Ectodermal cell (in vitro differentiated cells): Measurements from ENCODE around the gene BHLHE41.

Experiments
- H3K27ac ChIP-seq: 2 replicates; pipeline ENCODE4 v1.7.0; 2013; ENCODE audit warnings: mild to moderate bottlenecking, low read depth, low read length; ENCODE audit not compliant: insufficient read depth, poor library complexity, severe bottlenecking
- H3K27me3 ChIP-seq: 2 replicates; pipeline ENCODE4 v1.7.0; 2013; ENCODE audit warnings: mild to moderate bottlenecking, low read length; ENCODE audit not compliant: insufficient read depth, control insufficient read depth, poor library complexity, severe bottlenecking
- H3K36me3 ChIP-seq: one replicate; pipeline ENCODE4 v1.7.0; 2013; ENCODE audit warnings: low read length; ENCODE audit not compliant: control insufficient read depth, insufficient read depth
- H3K4me1 ChIP-seq: one replicate; pipeline ENCODE4 v1.7.0; 2013; ENCODE audit warnings: low read length; ENCODE audit not compliant: control insufficient read depth, insufficient read depth
- H3K4me3 ChIP-seq: 2 replicates; pipeline ENCODE4 v1.7.0; 2013; ENCODE audit warnings: low read depth, low read length, control low read depth; ENCODE audit not compliant: insufficient read depth
- H3K9me3 ChIP-seq: 2 replicates; pipeline ENCODE4 v1.7.0; 2013; ENCODE audit warnings: mild to moderate bottlenecking, low read length, moderate library complexity; ENCODE audit not compliant: control insufficient read depth
- WGBS, 2 experiments: methylation state at CpG; one replicate each; pipeline ENCODE4 v1.1.7; 2013; ENCODE audit warnings: missing lambda C conversion rate in 2 of 2; 5-methylcytosine and 5-hydroxymethylcytosine counted together

Gene BHLHE41

DNA sequence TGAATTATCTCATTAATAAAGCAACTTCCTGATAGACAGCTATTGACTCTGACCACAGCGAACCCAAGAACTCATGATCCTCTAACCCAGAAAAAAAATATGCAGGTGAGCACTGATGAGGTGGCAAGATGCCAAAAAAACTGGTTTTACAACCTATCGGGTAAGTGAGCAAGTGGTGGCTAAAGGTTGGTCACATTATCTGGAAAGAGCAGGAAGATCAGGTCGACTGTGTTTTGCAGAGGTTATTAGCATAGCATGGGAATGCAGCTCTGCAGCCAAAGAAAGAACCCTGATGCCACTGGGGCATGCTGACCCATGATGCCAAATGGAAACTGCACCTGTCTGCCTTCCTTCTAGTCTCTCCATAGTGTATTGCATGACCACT, 23.5 kb downstream of the BHLHE41 start:
- Histone ChIP-seq H3K27me3 (no peaks in the 10 kb centered on the region), H3K4me3 (no peak overlapping the region), H3K4me1 (no peaks in the 10 kb centered on the region), H3K9me3 (no peaks in the 10 kb centered on the region), H3K36me3 (no peaks in the 10 kb centered on the region), H3K27ac (no peak overlapping the region)
- 86 to 87% methylated on average over 3 of the region's 3 CpGs for WGBS, 2 experiments

DNA sequence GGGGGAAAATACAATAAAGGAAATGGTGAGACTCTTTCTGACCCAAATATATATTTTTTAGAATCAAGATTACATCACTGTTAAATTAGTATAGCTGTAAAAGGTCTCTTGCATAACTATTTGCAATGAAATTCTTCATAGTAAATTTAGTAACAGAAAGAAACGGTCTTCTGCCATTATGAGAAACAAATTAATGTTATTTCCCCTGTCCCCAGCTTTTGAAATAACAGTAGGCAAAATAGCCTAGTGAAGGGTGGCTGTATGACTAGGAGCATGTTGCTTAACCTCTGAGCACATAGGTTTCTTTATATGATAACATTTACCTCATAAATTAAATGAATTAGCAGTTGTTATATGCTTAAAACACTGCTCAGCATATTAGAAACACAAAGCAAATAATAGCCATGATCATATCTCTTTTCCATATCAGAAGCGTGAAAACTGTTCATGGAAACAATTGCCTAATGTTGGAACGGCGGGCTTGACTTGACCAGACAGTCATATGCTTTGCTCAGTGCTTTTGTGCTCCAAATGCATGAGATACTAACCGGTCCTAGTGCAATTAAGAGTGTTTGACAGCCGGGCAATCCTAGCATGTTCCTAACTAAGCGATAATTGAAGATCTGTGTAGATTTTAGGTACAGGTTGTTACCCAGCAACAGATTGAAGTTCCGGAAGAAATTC, 24.0 kb downstream of the BHLHE41 start:
- H3K4me3 ChIP-seq: no peak overlapping the region
- no peak overlapping the region for H3K27ac ChIP-seq
- 91 to 95% methylated on average over 7 to 8 of the region's 8 CpGs for WGBS, 2 experiments

DNA sequence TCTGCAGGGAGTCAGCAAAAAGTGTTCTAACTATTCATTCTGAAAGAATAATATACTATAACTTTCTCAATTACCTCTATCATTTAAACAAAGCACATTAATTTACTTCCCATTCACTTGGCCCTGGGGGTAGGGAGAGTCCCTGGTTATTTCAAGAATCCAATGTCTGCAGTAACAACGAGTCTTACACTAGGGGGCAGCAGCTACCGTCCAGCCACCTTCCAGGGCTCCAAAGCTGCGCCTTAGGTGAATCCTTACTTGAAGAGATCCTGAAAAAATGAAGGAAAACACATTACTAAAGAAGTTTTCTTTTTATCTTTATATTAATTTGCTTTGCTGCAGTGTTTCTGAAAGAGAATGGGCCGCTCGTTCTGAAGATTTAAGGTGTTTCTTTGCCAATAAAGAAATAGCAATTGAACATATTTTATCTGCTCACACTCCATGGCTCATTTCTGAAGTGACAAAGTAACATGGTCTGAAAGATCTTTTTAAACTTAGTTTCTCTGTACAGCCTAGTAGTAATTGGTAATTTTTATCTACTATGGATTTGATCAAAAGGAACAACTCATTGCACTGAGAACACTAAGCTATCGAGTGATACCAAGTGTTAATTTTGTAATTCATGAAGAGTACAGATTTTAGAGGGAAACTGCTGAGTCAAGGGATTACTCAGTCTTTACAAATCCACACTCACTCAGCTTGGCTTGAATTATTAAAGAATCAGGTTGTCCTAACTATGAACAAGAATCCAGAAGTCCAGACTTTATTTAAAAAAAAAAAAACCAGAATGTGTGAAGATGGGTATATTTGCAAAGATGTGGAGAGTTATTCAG, 27.6 kb downstream of the BHLHE41 start:
- Histone ChIP-seq H3K36me3 (no peaks in the 10 kb centered on the region), H3K4me1 (no peaks in the 10 kb centered on the region), H3K4me3 (no peak overlapping the region), H3K27ac (no peak overlapping the region), H3K9me3 (no peaks in the 10 kb centered on the region), H3K27me3 (no peaks in the 10 kb centered on the region)
- WGBS, 2 experiments: 25 to 29% methylated on average over 4 to 6 of the region's 6 CpGs

More for the DNA sequence above, 24.0 kb downstream of the BHLHE41 start:
- H3K27me3 ChIP-seq: no peaks in the 10 kb centered on the region
- no peaks in the 10 kb centered on the region for H3K4me1 ChIP-seq
- no peaks in the 10 kb centered on the region for H3K36me3 ChIP-seq
- H3K9me3 ChIP-seq: no peaks in the 10 kb centered on the region

DNA sequence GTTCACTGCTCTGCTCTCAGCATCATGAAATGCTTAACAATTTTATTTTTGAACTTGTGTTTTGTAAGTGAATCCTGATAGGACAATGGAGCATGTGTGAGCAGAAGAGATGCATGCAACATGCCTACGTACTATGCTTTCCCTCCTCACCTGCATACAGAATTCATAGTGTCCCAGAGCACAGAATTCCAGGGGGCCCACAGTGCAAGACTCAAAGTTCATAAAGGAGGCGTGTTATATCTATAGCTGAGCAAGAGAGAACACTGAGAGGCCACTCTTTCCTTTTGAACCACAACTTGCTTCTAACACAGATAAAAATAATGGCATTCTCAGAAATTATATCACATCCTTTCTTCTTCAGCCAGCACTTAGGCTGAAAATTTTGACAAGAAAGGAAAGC, 28.8 kb downstream of the BHLHE41 start:
- H3K27me3 ChIP-seq: no peaks in the 10 kb centered on the region
- 89 to 94% methylated on average over 2 of the region's 2 CpGs for WGBS, 2 experiments

DNA sequence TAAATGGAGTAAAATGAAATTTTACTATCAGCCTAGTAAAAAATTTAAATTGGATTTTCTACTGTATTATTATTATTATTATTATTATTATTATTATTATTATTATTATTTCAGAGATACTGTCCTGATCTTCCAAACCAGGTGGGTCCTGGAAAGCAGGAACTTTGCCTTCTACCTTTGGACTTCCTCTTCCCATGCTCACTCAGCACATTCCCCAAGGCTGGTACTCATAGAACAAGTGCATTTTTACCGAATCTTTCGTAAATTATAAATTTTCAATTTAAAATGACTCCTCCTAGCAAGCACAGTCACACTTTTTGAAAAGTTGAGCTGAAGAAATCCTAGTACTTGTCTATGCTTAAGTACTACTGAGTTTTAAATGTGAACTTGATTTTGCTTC, 29.7 kb downstream of the BHLHE41 start:
- no peaks in the 10 kb centered on the region for H3K9me3 ChIP-seq
- no peaks in the 10 kb centered on the region for H3K36me3 ChIP-seq
- no peak overlapping the region for H3K27ac ChIP-seq
- no peak overlapping the region for H3K4me3 ChIP-seq
- no peaks in the 10 kb centered on the region for H3K27me3 ChIP-seq
- H3K4me1 ChIP-seq: no peaks in the 10 kb centered on the region
- 94 to 100% methylated on average over 2 of the region's 2 CpGs for WGBS, 2 experiments

More for the DNA sequence above, 28.8 kb downstream of the BHLHE41 start:
- H3K36me3 ChIP-seq: no peaks in the 10 kb centered on the region
- no peaks in the 10 kb centered on the region for H3K9me3 ChIP-seq
- H3K27ac ChIP-seq: no peak overlapping the region
- H3K4me3 ChIP-seq: no peak overlapping the region
- no peaks in the 10 kb centered on the region for H3K4me1 ChIP-seq

DNA sequence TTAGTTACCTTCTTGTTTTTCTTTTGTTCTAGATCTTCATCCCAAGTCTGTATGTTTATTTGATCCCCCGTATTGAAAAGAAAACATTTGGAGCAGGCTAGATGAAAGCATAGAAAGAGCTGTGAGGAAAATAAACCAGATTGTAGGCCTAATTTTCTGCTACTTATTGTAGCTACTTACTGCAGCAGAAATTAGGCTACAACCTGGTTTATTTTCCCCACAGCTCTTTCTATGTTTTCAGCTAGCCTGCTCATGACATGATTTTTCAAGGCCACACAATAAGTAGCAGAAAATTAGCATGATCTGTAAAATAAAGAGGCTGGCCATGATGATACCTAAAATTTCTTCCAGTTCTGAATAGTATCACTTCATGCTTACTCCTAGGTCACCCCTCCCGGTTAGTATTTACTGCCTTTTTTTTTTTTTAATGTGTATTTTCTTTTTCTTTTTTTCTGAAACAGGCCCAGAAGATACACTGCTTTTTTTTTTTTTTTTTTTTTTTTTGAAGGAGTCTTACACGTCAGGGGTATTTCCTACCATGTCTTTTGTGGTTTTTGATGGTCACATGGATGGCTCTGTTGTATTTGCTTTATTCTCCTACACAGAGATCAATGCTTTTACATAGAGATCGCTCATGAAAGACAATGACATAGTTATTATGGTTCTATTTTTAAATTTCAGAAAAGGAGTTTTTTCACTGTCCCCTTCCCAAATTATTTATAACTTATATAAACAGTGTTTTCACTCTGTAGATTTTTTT, 32.3 kb downstream of the BHLHE41 start:
- H3K36me3 ChIP-seq: no peaks in the 10 kb centered on the region
- 86 to 88% methylated on average over 1 to 3 of the region's 4 CpGs for whole genome bisulfite sequencing, 2 experiments
- no peaks in the 10 kb centered on the region for H3K27me3 ChIP-seq
- no peaks in the 10 kb centered on the region for H3K4me1 ChIP-seq
- no peak overlapping the region for H3K4me3 ChIP-seq
- H3K27ac ChIP-seq: no peak overlapping the region
- no peaks in the 10 kb centered on the region for H3K9me3 ChIP-seq

DNA sequence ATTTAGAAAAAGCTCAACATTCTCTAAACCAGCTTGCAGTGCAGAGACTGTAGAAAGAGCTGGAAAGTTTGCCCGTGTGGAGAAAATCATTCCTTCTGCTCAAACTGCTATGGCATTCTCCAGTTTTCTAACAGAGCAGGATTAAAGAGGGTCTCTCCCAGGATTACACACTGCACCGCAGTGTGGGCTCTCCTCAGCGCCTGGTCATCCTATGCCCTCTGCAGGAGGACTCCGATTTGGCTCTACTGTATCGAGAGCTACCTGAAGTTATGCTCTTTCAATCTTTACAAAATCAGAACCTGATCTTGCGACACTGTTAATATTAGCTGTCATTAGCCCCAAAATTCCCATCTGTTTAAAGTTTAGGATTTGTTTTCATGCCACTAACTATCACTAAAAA, 33.0 kb downstream of the BHLHE41 start:
- H3K27ac ChIP-seq: no peak overlapping the region
- H3K9me3 ChIP-seq: no peaks in the 10 kb centered on the region
- whole genome bisulfite sequencing, 2 experiments: 66 to 71% methylated on average over 6 of the region's 6 CpGs
- H3K36me3 ChIP-seq: no peaks in the 10 kb centered on the region
- no peaks in the 10 kb centered on the region for H3K4me1 ChIP-seq
- no peaks in the 10 kb centered on the region for H3K27me3 ChIP-seq
- no peak overlapping the region for H3K4me3 ChIP-seq

DNA sequence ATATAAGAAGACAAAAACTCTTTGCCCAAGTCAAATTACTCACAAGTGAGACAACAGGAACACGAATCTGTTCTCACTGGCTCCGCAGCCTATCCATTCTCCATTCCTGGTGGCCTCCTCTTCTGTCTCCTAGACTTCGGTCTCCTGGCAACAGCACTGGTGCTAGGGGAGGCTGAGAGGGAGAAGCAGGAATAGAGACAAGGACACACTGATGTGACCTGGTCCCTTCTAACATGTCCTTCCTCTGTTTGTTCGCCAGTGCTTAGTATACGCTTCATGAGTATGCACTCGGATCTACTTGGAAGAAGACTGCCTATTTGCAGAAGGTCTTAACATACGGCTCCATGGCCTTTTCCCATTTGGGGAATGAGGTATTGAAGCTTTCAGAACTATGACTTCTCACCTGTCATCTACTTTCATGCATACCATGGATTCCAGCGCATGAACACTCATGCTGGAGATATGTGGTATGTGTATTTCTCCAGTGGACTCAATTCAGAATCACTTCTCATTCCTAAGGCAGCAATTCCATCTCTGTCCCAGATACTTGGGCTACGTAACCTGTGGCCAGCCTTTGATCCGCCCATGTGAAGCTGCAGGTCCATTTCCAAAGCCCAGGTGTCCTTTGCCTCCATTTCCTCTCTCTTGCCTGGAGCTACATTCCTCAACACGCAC, 33.9 kb downstream of the BHLHE41 start:
- WGBS, 2 experiments: 89% methylated on average over 10 to 11 of the region's 11 CpGs
- no peaks in the 10 kb centered on the region for H3K36me3 ChIP-seq

DNA sequence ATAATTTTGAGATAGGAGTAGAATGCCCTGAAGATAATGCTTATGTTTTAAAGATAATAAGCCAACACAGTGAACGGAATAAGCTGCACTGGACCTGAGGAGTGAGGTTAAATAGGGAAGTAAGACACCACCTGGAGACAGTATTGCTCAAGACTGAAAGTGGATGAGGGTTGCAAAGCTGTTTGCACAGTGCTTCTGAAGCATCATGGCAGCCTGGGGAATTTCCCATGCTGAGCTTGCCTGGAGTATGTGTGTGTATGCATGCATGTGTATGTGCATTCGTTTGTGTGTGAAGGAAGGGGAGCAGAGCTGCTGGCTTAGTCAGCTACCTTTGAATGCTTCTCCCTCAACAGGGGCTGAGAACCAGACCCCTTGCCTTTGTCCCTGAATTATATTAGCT, 35.8 kb downstream of the BHLHE41 start:
- Histone ChIP-seq H3K4me1 (no peaks in the 10 kb centered on the region), H3K4me3 (no peak overlapping the region), H3K27ac (no peak overlapping the region), H3K36me3 (no peaks in the 10 kb centered on the region), H3K9me3 (no peaks in the 10 kb centered on the region), H3K27me3 (no peaks in the 10 kb centered on the region)
- WGBS, 2 experiments: 82 to 89% methylated on average over 2 of the region's 2 CpGs

More for the DNA sequence above, 33.9 kb downstream of the BHLHE41 start:
- Histone ChIP-seq H3K27ac (no peak overlapping the region), H3K4me1 (no peaks in the 10 kb centered on the region), H3K4me3 (no peak overlapping the region), H3K27me3 (no peaks in the 10 kb centered on the region), H3K9me3 (no peaks in the 10 kb centered on the region)
